HL-60 (cell line): ENCODE data around the gene DDTL.

Source experiments
- DNase-seq, 2 experiments: peaks; one replicate each; pipeline ENCODE4 v3.0.0-alpha.2; 2010 to 2020; ENCODE audit warnings: low read depth in 1 of 2, low spot score in 1 of 2
- H3K27ac ChIP-seq: fragments of 250-450 bp; sonication (Bioruptor Pico); replicated peaks from 2 replicates; pipeline ENCODE4 v1.5.1; 2020; ENCODE audit warnings: mild to moderate bottlenecking, moderate library complexity
- H3K27me3 ChIP-seq: fragments of 250-450 bp; sonication (Bioruptor Pico); 2 replicates; pipeline ENCODE4 v1.5.1; 2021; ENCODE audit warnings: mild to moderate bottlenecking, moderate library complexity; ENCODE audit not compliant: insufficient read depth, poor library complexity, severe bottlenecking
- H3K4me3 ChIP-seq: replicated peaks from 2 replicates; pipeline ENCODE4 v1.5.1; 2011; ENCODE audit warnings: mild to moderate bottlenecking, control low read depth, low read length; ENCODE audit not compliant: insufficient read depth
- GABPA ChIP-seq: IDR thresholded peaks from 2 replicates; pipeline ENCODE4 v1.6.1; 2012; ENCODE audit warnings: low read depth
- POLR2AphosphoS5 ChIP-seq: IDR thresholded peaks from 2 replicates; pipeline ENCODE4 v1.6.1; 2012; ENCODE audit warnings: low read depth
- SPI1 ChIP-seq: IDR thresholded peaks from 2 replicates; pipeline ENCODE4 v1.6.1; 2012; ENCODE audit warnings: low read depth, mild to moderate bottlenecking, borderline replicate concordance
- TF ChIP-seq, protein P1 (sequence below): IDR thresholded peaks from 2 replicates; pipeline ENCODE4 v1.6.1; 2012; ENCODE audit warnings: low read depth; ENCODE audit not compliant: insufficient replicate concordance
- TF ChIP-seq, protein P2 (sequence below): IDR thresholded peaks from one replicate; pipeline ENCODE4 v1.5.1; 2011; ENCODE audit warnings: low read length, control low read depth, inconsistent platforms; ENCODE audit not compliant: insufficient read depth

DDTL gene

DNA sequence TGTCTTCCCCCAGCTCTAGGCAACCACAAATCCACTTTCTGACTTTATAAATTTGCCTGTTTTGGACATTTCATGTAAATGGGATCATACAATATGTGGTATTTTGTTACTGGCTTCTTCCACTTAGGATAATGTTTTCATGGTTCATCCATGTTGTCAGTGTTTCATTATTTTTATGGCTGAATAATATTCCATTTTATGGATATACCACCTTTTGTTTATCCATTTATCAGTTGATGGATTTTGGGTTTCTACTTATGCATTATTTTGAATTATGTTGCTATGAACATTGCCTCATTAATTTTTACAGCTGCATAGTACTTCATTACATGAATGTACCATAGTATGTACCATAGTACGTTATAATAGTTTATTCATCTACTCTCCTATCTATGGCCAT is 49.5 kb downstream of the DDTL start:
- no peak overlapping the region for H3K4me3 ChIP-seq
- no peak for DNase-seq
- H3K27ac ChIP-seq, result no peak overlapping the region
- TF ChIP-seq, protein P1, sequence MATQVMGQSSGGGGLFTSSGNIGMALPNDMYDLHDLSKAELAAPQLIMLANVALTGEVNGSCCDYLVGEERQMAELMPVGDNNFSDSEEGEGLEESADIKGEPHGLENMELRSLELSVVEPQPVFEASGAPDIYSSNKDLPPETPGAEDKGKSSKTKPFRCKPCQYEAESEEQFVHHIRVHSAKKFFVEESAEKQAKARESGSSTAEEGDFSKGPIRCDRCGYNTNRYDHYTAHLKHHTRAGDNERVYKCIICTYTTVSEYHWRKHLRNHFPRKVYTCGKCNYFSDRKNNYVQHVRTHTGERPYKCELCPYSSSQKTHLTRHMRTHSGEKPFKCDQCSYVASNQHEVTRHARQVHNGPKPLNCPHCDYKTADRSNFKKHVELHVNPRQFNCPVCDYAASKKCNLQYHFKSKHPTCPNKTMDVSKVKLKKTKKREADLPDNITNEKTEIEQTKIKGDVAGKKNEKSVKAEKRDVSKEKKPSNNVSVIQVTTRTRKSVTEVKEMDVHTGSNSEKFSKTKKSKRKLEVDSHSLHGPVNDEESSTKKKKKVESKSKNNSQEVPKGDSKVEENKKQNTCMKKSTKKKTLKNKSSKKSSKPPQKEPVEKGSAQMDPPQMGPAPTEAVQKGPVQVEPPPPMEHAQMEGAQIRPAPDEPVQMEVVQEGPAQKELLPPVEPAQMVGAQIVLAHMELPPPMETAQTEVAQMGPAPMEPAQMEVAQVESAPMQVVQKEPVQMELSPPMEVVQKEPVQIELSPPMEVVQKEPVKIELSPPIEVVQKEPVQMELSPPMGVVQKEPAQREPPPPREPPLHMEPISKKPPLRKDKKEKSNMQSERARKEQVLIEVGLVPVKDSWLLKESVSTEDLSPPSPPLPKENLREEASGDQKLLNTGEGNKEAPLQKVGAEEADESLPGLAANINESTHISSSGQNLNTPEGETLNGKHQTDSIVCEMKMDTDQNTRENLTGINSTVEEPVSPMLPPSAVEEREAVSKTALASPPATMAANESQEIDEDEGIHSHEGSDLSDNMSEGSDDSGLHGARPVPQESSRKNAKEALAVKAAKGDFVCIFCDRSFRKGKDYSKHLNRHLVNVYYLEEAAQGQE, result no peak
- TF ChIP-seq, protein P2, sequence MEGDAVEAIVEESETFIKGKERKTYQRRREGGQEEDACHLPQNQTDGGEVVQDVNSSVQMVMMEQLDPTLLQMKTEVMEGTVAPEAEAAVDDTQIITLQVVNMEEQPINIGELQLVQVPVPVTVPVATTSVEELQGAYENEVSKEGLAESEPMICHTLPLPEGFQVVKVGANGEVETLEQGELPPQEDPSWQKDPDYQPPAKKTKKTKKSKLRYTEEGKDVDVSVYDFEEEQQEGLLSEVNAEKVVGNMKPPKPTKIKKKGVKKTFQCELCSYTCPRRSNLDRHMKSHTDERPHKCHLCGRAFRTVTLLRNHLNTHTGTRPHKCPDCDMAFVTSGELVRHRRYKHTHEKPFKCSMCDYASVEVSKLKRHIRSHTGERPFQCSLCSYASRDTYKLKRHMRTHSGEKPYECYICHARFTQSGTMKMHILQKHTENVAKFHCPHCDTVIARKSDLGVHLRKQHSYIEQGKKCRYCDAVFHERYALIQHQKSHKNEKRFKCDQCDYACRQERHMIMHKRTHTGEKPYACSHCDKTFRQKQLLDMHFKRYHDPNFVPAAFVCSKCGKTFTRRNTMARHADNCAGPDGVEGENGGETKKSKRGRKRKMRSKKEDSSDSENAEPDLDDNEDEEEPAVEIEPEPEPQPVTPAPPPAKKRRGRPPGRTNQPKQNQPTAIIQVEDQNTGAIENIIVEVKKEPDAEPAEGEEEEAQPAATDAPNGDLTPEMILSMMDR, result no peak
- TF ChIP-seq POLR2AphosphoS5, result no peak
- no peak for TF ChIP-seq SPI1
- no peak for TF ChIP-seq GABPA
- H3K27me3 ChIP-seq, result no peaks in the 10 kb centered on the region

DNA sequence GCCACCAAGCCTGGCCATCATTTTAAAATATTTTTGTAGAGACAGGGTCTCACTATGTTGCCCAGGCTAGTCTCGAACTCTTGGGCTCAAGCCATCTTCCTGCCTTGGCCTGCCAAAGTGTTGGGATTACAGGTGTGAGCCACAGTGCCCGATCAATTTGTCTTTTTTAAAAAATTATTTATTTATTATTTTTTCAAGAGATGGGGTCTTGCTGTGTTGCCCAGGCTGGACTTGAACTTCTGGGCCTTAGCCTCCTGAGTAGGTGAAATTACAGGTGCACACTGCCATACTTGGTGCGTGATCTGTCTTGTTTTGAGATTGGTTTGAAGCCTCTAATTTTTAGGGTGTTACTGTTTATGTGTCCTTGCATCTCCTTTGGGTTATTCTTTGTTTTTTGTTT is 54.6 kb downstream of the DDTL start:
- H3K27ac ChIP-seq, result no peak overlapping the region
- no peak for TF ChIP-seq SPI1
- TF ChIP-seq GABPA, result no peak
- no peak for TF ChIP-seq POLR2AphosphoS5
- TF ChIP-seq, protein P2, result no peak
- TF ChIP-seq, protein P1, result no peak
- H3K27me3 ChIP-seq, result no peaks in the 10 kb centered on the region
- DNase-seq, result no peak
- no peak overlapping the region for H3K4me3 ChIP-seq
